Activated CD4-positive, alpha-beta memory T cell treated with anti-CD3 and anti-CD28 coated beads, Interleukin-2, amount 10 ng/mL, durations not matched to agents 7 days and 5 days (primary cell): ENCODE measurements around the gene TTC28. TPM values are rescaled to one million over a fixed set of nuclear protein-coding genes. Genes with fewer than 3 reads are reported as not detected.

Experiments
- CTCF ChIA-PET: fragments of 350-600 bp; sonication (Branson Sonifier 250); formaldehyde crosslinking; loops from one replicate; lab custom pipeline; 2021; ENCODE audit warnings: antibody characterized with exemption, inconsistent platforms; lab: Charles Lee
- POLR2A ChIA-PET: fragments of 350-600 bp; sonication (Branson Sonifier 250); formaldehyde crosslinking; loops from one replicate; lab custom pipeline; 2021; ENCODE audit warnings: antibody characterized with exemption; lab: Charles Lee
- DNase-seq: peaks from one replicate; pipeline ENCODE4 v3.0.0-alpha.2; 2020
- H3K27ac Mint-ChIP-seq: one replicate; pipeline ENCODE4 v1.8.0; 2021; ENCODE audit warnings: mild to moderate bottlenecking, mixed read lengths
- H3K27me3 Mint-ChIP-seq: one replicate; pipeline ENCODE4 v1.8.0; 2021; ENCODE audit warnings: mixed read lengths
- H3K36me3 Mint-ChIP-seq: one replicate; pipeline ENCODE4 v1.8.0; 2021; ENCODE audit warnings: low read depth, mixed read lengths
- H3K4me1 Mint-ChIP-seq: one replicate; pipeline ENCODE4 v1.8.0; 2021; ENCODE audit warnings: mixed read lengths
- H3K4me3 Mint-ChIP-seq: one replicate; pipeline ENCODE4 v1.8.0; 2021; ENCODE audit warnings: mild to moderate bottlenecking, mixed read lengths
- H3K9me3 Mint-ChIP-seq: one replicate; pipeline ENCODE4 v1.8.0; 2021; ENCODE audit warnings: mixed read lengths
- total RNA-seq, 2 experiments: library from RNA; stranded (reverse); gene quantifications; one replicate each; pipeline ENCODE4 v1.2.3, GENCODE V29; 2021

TTC28 gene
- total RNA-seq, 2 experiments from 2014 or later = 0.93 to 1.4 TPM

DNA sequence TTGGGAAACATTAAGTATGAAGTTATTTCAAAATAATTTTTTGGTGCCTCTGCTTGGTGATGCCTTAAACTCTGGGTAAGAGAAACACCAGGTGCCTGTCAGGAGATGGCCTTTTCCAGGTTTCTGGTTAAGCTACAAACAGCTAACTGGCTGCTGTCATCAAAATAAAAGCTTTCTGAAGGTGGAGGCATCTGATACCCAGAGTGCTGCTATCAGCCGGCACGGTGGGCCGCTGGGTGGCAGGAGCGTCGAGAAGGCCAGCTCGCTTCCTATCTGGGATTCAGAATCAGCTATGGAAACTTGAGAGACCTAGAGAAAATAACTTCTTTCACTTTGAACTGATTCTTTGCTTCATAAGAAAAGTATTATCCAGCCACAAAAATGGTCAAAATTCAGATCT, 679.8 kb downstream of the TTC28 start:
- H3K27me3 Mint-ChIP-seq = no peaks in the 10 kb centered on the region

DNA sequence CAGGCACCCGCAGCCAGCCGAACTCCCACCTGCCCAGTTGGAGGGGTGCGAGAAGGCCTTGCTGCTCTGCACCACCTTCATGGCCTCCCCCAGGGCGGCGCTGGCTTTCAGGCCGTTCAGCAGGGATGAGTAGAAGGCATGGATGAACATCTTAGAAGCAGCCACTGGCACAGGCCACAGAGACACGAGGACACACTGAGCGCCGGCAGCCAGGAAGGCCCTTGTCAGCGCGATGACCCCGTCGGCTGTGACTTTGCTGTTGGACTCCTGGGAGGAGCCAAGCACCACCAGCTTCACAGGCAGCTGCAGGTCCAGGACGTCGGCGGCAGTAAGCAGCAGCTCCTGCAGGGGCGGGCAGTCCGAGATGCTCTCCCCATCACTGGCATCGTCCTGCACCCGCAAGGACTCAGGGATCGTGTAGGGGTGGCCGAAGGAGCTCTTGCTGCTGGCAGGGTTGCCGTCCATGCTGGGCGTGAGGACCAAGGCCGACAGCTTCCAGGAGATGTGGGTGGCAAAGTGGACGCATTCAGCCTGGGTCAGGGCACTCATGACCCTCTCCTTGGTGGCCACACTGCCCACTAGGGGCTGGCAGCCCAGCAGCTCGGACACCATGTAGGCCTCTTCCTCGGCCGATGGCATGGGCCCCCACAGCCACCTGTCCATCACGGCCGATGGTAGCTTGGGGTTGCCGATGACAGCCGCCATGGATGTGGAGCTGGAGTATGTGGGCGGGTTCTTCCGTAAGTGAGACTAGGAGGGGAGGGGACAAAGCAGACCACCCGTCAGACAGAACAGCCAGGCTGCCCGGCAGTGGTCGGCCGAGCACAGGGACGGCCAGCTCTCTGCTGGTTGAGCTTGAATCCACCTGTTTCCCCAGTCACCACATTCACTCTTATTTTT, 680.9 kb downstream of the TTC28 start:
- H3K27me3 Mint-ChIP-seq = no peaks in the 10 kb centered on the region

More for the DNA sequence above, 679.8 kb downstream of the TTC28 start:
- H3K27ac Mint-ChIP-seq = no peak overlapping the region
- ChIA-PET CTCF (no interaction called here), POLR2A (no interaction called here)
- DNase-seq = no peak
- no peaks in the 10 kb centered on the region for H3K36me3 Mint-ChIP-seq
- no peaks in the 10 kb centered on the region for H3K9me3 Mint-ChIP-seq
- no peaks in the 10 kb centered on the region for H3K4me1 Mint-ChIP-seq
- no peak overlapping the region for H3K4me3 Mint-ChIP-seq

DNA sequence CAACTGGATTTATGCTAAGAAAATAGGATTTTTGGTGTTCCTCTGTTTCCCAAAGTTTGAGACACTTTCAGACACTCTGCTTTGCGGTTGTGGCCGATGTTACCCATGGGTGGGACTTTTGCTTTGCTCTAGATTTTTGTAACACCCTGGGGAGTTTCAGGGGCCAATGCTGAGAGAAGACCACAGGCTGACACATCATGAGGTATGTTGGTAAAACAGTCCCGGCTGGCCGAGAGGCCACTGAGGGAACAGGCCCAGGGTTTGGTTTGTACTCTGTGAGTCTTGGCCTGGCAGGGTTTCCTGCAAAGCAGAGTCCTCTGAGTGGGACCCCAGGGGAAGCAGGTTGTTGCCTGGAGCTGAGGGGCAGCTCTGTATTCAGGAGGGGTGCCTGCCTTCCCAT, 682.1 kb downstream of the TTC28 start:
- no peaks in the 10 kb centered on the region for H3K36me3 Mint-ChIP-seq
- POLR2A ChIA-PET = no interaction called here
- H3K4me3 Mint-ChIP-seq = no peak overlapping the region
- no peaks in the 10 kb centered on the region for H3K9me3 Mint-ChIP-seq
- no peak overlapping the region for H3K27ac Mint-ChIP-seq
- no peaks in the 10 kb centered on the region for H3K27me3 Mint-ChIP-seq
- H3K4me1 Mint-ChIP-seq = no peaks in the 10 kb centered on the region
- DNase-seq = no peak
- CTCF ChIA-PET = no interaction called here

More for the DNA sequence above, 680.9 kb downstream of the TTC28 start:
- POLR2A ChIA-PET = no interaction called here
- Mint-ChIP-seq H3K36me3 (no peaks in the 10 kb centered on the region), H3K4me1 (no peaks in the 10 kb centered on the region), H3K27ac (no peak overlapping the region), H3K4me3 (no peak overlapping the region), H3K9me3 (no peaks in the 10 kb centered on the region)
- DNase-seq = no peak
- CTCF ChIA-PET = no interaction called here

DNA sequence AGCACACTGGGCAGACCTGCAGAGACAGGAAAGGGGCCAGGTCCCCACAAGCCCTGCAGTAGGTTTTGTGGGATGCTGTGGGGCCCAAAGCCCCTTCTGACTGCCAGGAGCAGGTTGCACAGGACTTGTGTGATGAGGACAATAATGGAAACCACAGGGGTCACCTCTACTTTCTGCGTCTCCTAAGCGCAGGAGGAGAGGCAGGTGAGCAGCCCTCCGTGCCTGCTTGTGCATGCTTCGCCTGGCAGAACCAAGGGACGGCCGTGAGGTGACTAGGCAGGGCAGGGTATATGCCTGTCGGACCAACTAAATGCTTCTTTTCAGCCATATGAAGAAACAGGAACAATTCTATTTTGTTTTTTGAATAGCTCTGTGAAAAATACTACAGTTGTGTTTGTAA, 682.7 kb downstream of the TTC28 start:
- CTCF ChIA-PET = no interaction called here
- Mint-ChIP-seq H3K36me3 (no peaks in the 10 kb centered on the region), H3K4me3 (no peak overlapping the region), H3K9me3 (no peaks in the 10 kb centered on the region), H3K4me1 (no peaks in the 10 kb centered on the region), H3K27ac (no peak overlapping the region), H3K27me3 (no peaks in the 10 kb centered on the region)
- POLR2A ChIA-PET = no interaction called here
- DNase-seq = no peak

DNA sequence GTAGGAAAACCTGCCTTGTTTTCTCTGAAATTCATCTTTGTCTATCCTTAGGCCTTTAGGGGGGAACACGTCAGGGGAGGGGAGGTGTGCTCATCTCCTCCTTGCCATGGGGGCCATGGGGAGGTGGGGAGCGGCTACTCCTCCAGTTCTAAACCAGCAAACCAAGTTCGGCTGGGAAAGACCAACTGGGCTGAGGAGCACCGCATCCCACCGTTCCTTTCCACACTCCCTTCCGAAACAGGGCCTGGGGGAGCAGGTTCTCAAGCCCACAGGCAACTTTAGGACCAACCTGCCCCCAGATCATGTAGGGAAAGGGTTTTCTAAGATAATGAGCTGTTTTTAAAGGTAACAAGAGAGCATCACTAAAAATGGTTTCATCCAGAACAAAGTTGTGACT, 683.1 kb downstream of the TTC28 start:
- Mint-ChIP-seq H3K27me3 (no peaks in the 10 kb centered on the region), H3K36me3 (no peaks in the 10 kb centered on the region), H3K9me3 (no peaks in the 10 kb centered on the region), H3K27ac (no peak overlapping the region), H3K4me3 (no peak overlapping the region), H3K4me1 (no peaks in the 10 kb centered on the region)
- no peak for DNase-seq
- ChIA-PET CTCF (no interaction called here), POLR2A (no interaction called here)

DNA sequence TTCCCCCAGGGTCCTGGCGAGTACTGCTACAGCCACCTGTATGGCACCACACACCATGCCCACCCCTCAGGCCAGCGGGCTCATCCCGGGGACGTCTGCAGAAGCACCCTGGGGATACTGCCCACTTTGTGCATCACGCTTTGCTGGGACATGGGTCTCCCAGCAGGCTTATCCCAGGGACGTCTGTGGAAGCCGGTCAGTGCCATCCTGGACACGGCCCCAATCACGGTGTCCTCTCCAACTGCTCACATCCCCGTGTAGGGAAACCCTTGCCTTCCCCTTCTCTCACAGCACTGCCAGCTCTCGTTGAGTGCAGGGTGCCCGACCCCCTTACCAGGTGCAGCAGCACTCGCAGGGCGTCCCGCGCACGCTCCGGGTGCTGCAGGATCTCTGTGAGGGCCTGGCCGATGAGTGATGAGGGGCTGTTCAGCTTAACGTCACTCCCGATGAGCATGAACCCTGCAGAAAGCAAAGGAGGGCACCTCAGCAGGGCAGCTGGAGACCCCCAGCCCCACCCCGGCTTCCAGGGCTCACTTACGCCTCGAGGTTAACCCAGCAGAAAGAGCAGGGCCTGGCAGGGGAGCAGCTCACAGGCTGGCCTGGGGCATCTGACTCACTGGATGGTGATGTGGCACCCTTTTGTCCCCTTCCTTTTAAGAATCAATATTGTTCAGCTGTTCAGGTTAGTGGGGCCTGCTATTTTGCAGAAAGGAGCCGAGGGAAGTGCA, 683.7 kb downstream of the TTC28 start:
- no peak for DNase-seq
- Mint-ChIP-seq H3K36me3 (no peaks in the 10 kb centered on the region), H3K27ac (no peak overlapping the region), H3K4me3 (no peak overlapping the region), H3K9me3 (no peaks in the 10 kb centered on the region), H3K27me3 (no peaks in the 10 kb centered on the region), H3K4me1 (no peaks in the 10 kb centered on the region)
- ChIA-PET CTCF (no interaction called here), POLR2A (no interaction called here)

DNA sequence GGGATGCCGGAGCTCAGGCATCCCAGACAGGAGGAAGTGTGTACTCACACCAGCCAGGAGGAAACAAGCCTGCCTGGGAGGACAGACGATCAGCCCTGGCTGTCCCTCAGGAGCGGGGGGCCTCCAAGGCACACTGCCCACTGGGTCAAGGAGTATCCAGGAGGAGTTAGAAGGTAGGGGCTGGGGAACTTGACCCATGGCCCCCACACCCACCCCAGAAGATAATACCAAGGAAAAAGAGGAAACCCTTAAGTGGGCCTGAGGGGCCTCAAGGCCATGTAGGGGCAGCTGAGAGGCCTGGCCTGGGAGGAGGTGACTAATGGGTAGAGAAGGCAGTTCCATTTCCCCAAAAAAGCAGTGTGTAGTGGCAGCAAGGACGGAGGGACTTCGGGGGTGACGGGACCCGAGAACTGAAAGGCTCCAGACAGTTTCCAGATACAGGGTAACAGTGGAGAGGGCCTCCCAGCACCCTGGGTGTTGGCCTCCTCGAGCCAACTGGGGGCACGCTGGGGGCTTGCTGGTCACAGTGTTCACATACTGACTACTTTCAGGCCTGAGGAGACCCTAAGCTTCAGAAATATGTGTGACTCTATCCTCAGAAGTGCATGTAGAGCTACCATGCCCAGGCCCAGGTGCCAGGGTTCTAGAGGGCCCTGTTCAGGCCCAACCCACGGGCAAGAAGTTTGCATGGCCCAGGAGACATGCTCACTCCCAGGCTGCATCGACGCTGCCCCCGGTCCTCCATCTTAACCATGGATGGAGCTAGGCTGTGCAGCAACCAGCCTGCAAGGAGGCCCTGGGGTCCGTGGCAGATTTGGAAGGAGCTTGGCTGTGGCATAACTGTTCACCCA, 684.9 kb downstream of the TTC28 start:
- Mint-ChIP-seq H3K4me1 (no peaks in the 10 kb centered on the region), H3K36me3 (no peaks in the 10 kb centered on the region), H3K4me3 (no peak overlapping the region), H3K9me3 (no peaks in the 10 kb centered on the region), H3K27me3 (no peaks in the 10 kb centered on the region), H3K27ac (no peak overlapping the region)
- DNase-seq = no peak
- ChIA-PET POLR2A (no interaction called here), CTCF (no interaction called here)

DNA sequence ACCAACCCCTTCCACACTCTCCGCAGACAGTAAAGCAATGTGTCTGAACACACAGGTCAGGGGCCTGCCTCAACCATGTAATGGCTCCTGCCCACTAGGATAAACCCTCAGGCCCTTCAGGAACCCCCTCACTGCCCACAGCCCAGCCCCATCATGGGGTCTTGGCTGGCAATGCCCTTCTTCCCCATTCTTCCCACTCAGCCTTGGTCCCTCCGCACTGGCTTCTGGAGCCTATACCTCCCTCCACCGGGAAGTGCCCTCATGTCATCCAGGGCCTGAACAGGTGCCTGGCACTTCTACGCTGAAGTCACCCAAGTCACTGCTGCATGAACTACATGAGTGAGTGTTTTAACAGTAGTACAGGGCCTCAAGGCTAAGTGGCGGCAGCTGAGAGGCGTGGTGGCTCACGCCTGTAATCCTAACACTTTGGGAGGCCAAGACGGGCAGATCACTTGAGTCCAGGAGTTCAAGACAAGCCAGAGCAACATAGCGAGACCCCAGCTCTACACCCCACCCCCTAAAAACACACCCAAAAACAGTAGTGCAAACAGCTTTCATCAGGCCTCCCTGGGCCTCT, 685.8 kb downstream of the TTC28 start:
- Mint-ChIP-seq H3K36me3 (no peaks in the 10 kb centered on the region), H3K27me3 (no peaks in the 10 kb centered on the region), H3K9me3 (no peaks in the 10 kb centered on the region), H3K4me3 (no peak overlapping the region), H3K4me1 (no peaks in the 10 kb centered on the region), H3K27ac (no peak overlapping the region)
- ChIA-PET CTCF (no interaction called here), POLR2A (no interaction called here)
- DNase-seq = no peak

DNA sequence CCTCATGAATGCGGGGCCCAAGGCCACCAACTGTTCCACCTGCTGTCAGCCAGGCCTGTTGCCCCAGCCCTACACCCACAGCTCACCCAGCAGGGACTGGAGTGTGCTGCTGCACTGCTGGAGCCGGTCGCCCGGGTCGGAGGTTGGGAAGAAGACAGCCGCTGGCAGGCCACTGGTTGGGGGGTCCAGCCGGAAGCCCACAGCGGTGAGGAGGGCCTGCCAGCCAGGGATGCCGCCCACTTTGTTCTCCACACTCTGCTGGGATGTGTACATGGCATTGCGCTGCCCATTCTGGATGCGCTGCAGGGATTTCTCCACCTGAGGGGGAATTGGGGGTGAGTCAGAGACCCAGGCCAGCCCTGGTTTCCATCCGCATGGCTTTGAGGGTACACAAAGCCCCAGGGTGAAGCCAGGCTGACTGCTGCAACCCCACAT, 686.4 kb downstream of the TTC28 start:
- H3K36me3 Mint-ChIP-seq = no peaks in the 10 kb centered on the region
- CTCF ChIA-PET = no interaction called here
- H3K4me3 Mint-ChIP-seq = no peak overlapping the region
- no peaks in the 10 kb centered on the region for H3K27me3 Mint-ChIP-seq
- no peak for DNase-seq
- H3K27ac Mint-ChIP-seq = no peak overlapping the region
- peaks cover 1% of the 10 kb centered on the region for H3K4me1 Mint-ChIP-seq
- H3K9me3 Mint-ChIP-seq = no peaks in the 10 kb centered on the region
- POLR2A ChIA-PET = no interaction called here

DNA sequence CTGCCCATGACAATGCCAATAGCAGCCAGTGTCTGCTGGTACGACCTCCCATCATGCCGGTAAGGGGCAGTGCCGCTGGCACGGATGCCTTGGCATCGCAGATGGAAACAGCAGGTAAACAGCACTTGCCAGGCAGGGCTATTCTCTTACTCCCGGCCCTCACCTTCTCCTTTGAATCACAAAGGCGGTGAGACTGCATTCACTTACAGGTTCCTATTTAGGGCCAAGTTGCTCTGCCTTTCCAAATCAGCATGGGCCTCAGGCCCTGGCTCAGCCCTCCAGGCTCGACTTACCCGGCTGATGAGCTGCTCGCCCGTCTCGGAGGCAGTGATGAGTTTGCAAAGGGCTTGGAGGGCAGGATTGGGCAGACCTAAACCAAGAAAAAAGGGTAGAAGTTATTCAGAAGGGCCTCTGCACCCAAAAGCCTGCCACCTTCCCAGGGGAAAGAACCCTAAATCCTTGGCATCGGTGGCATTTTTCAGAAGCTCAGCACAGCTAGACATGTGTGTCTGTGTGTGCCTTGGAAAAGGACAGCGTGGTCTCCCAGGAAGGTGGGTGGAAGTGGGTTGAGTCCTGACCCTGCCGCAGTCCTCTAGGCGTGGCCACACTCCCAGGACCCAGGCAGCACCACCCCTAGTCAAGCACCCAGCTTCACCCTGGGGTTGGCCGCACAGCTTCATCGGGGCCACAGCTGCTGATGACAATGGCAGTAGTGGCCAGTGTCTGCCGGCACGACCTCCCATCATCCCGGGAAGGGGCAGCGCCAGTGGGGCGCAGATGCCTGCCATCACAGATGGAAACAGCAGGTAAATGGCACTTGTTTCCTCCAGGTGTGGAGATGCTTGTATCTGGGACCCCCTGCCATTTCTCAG, 687.1 kb downstream of the TTC28 start:
- ChIA-PET CTCF (no interaction called here), POLR2A (no interaction called here)
- no peaks in the 10 kb centered on the region for H3K36me3 Mint-ChIP-seq
- no peak overlapping the region for H3K4me3 Mint-ChIP-seq
- H3K4me1 Mint-ChIP-seq = peaks cover 3% of the 10 kb centered on the region
- DNase-seq = no peak
- no peaks in the 10 kb centered on the region for H3K9me3 Mint-ChIP-seq
- no peaks in the 10 kb centered on the region for H3K27me3 Mint-ChIP-seq
- no peak overlapping the region for H3K27ac Mint-ChIP-seq

DNA sequence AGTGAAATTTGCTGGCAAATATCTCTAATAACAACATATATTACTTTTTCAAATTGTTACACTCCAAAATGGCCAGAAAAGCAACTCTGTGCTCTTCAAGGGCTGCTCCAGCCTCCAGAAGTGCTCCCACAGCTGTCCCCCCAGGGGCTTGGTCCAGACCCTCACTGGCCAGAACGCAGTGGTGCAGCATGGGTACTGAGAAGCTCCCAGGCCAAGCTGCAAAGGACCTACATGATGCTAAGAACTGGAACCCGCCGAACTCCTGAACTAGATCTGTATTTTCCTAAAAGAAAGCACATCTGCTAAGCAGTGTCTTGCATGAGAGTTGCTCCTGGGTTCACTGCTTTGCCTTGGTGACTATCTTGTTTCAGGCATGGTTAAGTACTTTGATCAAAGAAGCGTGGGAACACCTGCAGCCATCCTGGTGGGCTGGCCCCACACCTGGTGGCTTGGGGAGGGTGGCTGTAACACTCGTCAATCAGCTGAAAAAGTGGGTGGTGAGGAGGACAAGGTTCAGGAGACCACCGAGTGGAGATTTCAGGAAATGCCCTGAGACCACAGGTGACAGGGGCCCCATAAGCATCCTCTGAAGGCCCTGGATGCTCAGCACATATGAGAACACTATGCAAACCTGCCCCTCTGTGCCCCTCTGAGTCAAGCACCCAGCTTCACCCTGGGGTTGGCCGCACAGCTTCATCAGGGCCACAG, 687.9 kb downstream of the TTC28 start:
- POLR2A ChIA-PET = no interaction called here
- H3K36me3 Mint-ChIP-seq = no peaks in the 10 kb centered on the region
- no peak overlapping the region for H3K4me3 Mint-ChIP-seq
- no peak overlapping the region for H3K27ac Mint-ChIP-seq
- CTCF ChIA-PET = interaction anchor here (1.0 kb wide), 1 partner anchor 17 kb away, joined by 3 read pairs; no protein-coding TSS in a partner anchor
- no peak for DNase-seq
- no peaks in the 10 kb centered on the region for H3K27me3 Mint-ChIP-seq
- peaks cover 3% of the 10 kb centered on the region for H3K4me1 Mint-ChIP-seq
- H3K9me3 Mint-ChIP-seq = no peaks in the 10 kb centered on the region
